ENCODE results near the gene RNASE4.

- no peak for TF ChIP-seq CTCF (conservative IDR thresholded peaks at IDR 0.05 in 1 of 2, IDR thresholded peaks at IDR 0.05 in 1 of 2; ENCODE audit: extremely low read depth in 1 of 2, insufficient read depth in 1 of 2, low read depth in 1 of 2, low read length in 2 of 2)
- no peak for TF ChIP-seq EZH2 (IDR thresholded peaks at IDR 0.05; ENCODE audit: borderline replicate concordance, low read length)
These were observed 15.4 kb upstream of the RNASE4 start for GRCh38 chr14:20668969-20669368.

All from mammary epithelial cell (primary cell).